SK-N-SH (cell line): ENCODE measurements around the gene SPC25.

Experiments
- EP300 ChIP-seq, 2 experiments: IDR thresholded peaks; 2 replicates each; pipeline versions ENCODE4 v1.4.0 to v1.6.1; 2012; ENCODE audit warnings: borderline replicate concordance in 1 of 2, low read depth in 1 of 2, low read length in 1 of 2
- EZH2phosphoT487 ChIP-seq: fragments of 200-600 bp; sonication (generic); IDR thresholded peaks from 2 replicates; pipeline ENCODE4 v1.6.1; 2017; ENCODE audit warnings: low read depth, mixed run types, mild to moderate bottlenecking, antibody characterized with exemption, moderate library complexity, borderline replicate concordance
- FOXJ3 ChIP-seq: sonication (generic); formaldehyde crosslinking; IDR thresholded peaks from 2 replicates; pipeline ENCODE4 v1.5.1; 2020; ENCODE audit warnings: mild to moderate bottlenecking, missing genetic modification reagents
- POLR2AphosphoS5 ChIP-seq: IDR thresholded peaks from 2 replicates; pipeline ENCODE4 v1.6.1; 2012; ENCODE audit warnings: low read depth, low read length
- SIN3A ChIP-seq: IDR thresholded peaks from 2 replicates; pipeline ENCODE4 v1.6.1; 2012; ENCODE audit warnings: low read depth, mild to moderate bottlenecking, low read length, moderate library complexity, borderline replicate concordance
- SMC3 ChIP-seq: IDR thresholded peaks from 2 replicates; pipeline ENCODE4 v1.6.1; 2012; ENCODE audit warnings: low read depth, low read length, improper control_type of control experiment
- TAF1 ChIP-seq: IDR thresholded peaks from 2 replicates; pipeline ENCODE4 v1.6.1; 2012; ENCODE audit warnings: low read depth, mild to moderate bottlenecking, low read length, moderate library complexity, borderline replicate concordance
- TEAD4 ChIP-seq: IDR thresholded peaks from 2 replicates; pipeline ENCODE4 v1.4.0; 2012; ENCODE audit warnings: mild to moderate bottlenecking, borderline replicate concordance; ENCODE audit not compliant: insufficient read depth
- YY1 ChIP-seq: IDR thresholded peaks from 2 replicates; pipeline ENCODE4 v1.4.0; 2012; ENCODE audit warnings: low read depth, mild to moderate bottlenecking
- TF ChIP-seq, protein P1 (sequence below): fragments of 200-600 bp; sonication (generic); IDR thresholded peaks from 2 replicates; pipeline ENCODE4 v1.6.1; 2017; ENCODE audit warnings: antibody characterized with exemption, mild to moderate bottlenecking, moderate library complexity
- TF ChIP-seq, protein P2 (sequence below): IDR thresholded peaks from 2 replicates; pipeline ENCODE4 v1.4.0; 2012; ENCODE audit warnings: low read depth
- TF ChIP-seq, protein P3 (sequence below): fragments of 150-350 bp; IDR thresholded peaks from 2 replicates; pipeline ENCODE4 v1.6.1; 2016; ENCODE audit warnings: mild to moderate bottlenecking, low read depth, low read length
- TF ChIP-seq, protein P4 (sequence below): IDR thresholded peaks from 2 replicates; pipeline ENCODE4 v1.4.0; 2012; ENCODE audit warnings: low read depth, borderline replicate concordance
- TF ChIP-seq, protein P5 (sequence below): IDR thresholded peaks from 2 replicates; pipeline ENCODE4 v1.6.1; 2012; ENCODE audit warnings: mild to moderate bottlenecking, low read depth, low read length, moderate library complexity

DNA sequence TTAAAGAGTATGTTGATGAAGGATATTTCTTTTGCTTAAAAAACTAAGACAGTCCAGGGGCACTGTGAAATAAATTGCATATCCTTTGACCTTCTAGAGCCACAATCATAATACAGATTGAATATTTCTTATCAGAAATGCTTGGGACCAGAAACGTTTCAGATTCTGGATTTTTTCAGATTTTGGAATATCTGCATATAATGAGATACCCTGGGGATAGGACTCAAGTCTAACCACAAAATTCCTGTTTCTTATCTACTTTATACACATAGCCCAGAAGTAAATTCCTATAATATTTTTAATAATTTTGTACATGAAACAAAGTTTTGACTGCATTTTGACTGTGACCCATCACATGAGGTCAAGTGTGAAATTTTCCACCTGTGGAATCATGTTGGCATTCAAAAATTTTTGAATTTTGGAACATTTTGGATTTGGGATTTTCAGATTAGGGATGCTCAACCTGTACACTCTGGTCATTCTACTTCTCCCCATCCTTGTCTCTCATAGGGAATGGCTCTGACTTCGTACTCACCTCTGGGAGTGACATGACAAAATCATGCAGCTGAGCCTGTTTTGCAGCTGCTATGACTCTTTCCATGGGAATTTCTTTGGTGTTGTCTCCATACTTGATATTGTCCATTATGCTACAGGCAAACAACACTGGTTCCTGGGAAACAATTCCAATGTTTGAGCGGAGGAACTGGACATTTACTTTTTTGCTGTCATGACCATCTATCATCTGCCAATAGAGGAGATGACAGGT lies 36.6 kb upstream of the SPC25 start:
- TF ChIP-seq, protein P1, sequence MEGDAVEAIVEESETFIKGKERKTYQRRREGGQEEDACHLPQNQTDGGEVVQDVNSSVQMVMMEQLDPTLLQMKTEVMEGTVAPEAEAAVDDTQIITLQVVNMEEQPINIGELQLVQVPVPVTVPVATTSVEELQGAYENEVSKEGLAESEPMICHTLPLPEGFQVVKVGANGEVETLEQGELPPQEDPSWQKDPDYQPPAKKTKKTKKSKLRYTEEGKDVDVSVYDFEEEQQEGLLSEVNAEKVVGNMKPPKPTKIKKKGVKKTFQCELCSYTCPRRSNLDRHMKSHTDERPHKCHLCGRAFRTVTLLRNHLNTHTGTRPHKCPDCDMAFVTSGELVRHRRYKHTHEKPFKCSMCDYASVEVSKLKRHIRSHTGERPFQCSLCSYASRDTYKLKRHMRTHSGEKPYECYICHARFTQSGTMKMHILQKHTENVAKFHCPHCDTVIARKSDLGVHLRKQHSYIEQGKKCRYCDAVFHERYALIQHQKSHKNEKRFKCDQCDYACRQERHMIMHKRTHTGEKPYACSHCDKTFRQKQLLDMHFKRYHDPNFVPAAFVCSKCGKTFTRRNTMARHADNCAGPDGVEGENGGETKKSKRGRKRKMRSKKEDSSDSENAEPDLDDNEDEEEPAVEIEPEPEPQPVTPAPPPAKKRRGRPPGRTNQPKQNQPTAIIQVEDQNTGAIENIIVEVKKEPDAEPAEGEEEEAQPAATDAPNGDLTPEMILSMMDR = no peak
- TF ChIP-seq TEAD4 (no peak), SMC3 (no peak), EP300 (IDR thresholded peaks at IDR 0.05; ENCODE audit: borderline replicate concordance in 1 of 2, low read depth in 1 of 2, low read length in 1 of 2) (no peak), POLR2AphosphoS5 (no peak), YY1 (no peak), SIN3A (no peak), TAF1 (no peak), EZH2phosphoT487 (no peak), FOXJ3 (CRISPR knock-in tag) (no peak)
- TF ChIP-seq, protein P2, sequence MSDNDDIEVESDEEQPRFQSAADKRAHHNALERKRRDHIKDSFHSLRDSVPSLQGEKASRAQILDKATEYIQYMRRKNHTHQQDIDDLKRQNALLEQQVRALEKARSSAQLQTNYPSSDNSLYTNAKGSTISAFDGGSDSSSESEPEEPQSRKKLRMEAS = no peak
- TF ChIP-seq, protein P3, sequence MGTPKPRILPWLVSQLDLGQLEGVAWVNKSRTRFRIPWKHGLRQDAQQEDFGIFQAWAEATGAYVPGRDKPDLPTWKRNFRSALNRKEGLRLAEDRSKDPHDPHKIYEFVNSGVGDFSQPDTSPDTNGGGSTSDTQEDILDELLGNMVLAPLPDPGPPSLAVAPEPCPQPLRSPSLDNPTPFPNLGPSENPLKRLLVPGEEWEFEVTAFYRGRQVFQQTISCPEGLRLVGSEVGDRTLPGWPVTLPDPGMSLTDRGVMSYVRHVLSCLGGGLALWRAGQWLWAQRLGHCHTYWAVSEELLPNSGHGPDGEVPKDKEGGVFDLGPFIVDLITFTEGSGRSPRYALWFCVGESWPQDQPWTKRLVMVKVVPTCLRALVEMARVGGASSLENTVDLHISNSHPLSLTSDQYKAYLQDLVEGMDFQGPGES = no peak
- TF ChIP-seq, protein P4, sequence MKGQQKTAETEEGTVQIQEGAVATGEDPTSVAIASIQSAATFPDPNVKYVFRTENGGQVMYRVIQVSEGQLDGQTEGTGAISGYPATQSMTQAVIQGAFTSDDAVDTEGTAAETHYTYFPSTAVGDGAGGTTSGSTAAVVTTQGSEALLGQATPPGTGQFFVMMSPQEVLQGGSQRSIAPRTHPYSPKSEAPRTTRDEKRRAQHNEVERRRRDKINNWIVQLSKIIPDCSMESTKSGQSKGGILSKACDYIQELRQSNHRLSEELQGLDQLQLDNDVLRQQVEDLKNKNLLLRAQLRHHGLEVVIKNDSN = no peak
- TF ChIP-seq, protein P5, sequence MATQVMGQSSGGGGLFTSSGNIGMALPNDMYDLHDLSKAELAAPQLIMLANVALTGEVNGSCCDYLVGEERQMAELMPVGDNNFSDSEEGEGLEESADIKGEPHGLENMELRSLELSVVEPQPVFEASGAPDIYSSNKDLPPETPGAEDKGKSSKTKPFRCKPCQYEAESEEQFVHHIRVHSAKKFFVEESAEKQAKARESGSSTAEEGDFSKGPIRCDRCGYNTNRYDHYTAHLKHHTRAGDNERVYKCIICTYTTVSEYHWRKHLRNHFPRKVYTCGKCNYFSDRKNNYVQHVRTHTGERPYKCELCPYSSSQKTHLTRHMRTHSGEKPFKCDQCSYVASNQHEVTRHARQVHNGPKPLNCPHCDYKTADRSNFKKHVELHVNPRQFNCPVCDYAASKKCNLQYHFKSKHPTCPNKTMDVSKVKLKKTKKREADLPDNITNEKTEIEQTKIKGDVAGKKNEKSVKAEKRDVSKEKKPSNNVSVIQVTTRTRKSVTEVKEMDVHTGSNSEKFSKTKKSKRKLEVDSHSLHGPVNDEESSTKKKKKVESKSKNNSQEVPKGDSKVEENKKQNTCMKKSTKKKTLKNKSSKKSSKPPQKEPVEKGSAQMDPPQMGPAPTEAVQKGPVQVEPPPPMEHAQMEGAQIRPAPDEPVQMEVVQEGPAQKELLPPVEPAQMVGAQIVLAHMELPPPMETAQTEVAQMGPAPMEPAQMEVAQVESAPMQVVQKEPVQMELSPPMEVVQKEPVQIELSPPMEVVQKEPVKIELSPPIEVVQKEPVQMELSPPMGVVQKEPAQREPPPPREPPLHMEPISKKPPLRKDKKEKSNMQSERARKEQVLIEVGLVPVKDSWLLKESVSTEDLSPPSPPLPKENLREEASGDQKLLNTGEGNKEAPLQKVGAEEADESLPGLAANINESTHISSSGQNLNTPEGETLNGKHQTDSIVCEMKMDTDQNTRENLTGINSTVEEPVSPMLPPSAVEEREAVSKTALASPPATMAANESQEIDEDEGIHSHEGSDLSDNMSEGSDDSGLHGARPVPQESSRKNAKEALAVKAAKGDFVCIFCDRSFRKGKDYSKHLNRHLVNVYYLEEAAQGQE = no peak
